IMR-90 (cell line): ENCODE measurements around the gene MS4A10. TPM values are rescaled to one million over a fixed set of nuclear protein-coding genes. Genes with fewer than 3 reads are reported as not detected.

Experiments
- ATAC-seq: fragments of 200-7000 bp; cut with Tn5 transposase; 2 replicates; pipeline ENCODE4 v1.9.1; 2020; ENCODE audit warnings: low read depth, mild to moderate bottlenecking, moderate library complexity
- BruUV-seq: library from RNA; stranded (reverse); fragments of 400-500 nt; replicated peaks from 2 replicates; lab custom pipeline; 2021; lab: Mats Ljungman, UMichigan
- CTCF ChIA-PET: fragments of 300-600 bp; formaldehyde crosslinking; extraction: SDS; loops from one replicate; lab custom pipeline; 2021; ENCODE audit warnings: antibody characterized with exemption; lab: Yijun Ruan, JAX
- POLR2A ChIA-PET: fragments of 300-600 bp; sonication (Branson Sonifier 250); formaldehyde crosslinking; loops from one replicate; lab custom pipeline; 2022; ENCODE audit warnings: antibody characterized with exemption; ENCODE audit not compliant: unreplicated experiment; lab: Charles Lee
- DNase-seq: peaks from one replicate; pipeline ENCODE4 v3.0.0; 2013
- H2AFZ ChIP-seq: replicated peaks from 2 replicates; pipeline ENCODE3; 2013; ENCODE audit warnings: low read length, mild to moderate bottlenecking; ENCODE audit not compliant: poor library complexity
- H2AK5ac ChIP-seq: 2 replicates; pipeline ENCODE4 v1.6.1; 2013; ENCODE audit warnings: low read depth, low read length, inconsistent platforms
- H2AK9ac ChIP-seq: replicated peaks from 2 replicates; pipeline ENCODE3; 2013; ENCODE audit warnings: mild to moderate bottlenecking, low read depth, low read length, moderate library complexity; ENCODE audit not compliant: poor library complexity
- H2BK120ac ChIP-seq: 2 replicates; pipeline ENCODE4 v1.6.1; 2013; ENCODE audit warnings: low read depth, low read length, inconsistent platforms
- H2BK15ac ChIP-seq: 3 replicates; pipeline ENCODE4 v1.6.1; 2013; ENCODE audit warnings: low read depth, low read length, inconsistent platforms
- H2BK20ac ChIP-seq: 2 replicates; pipeline ENCODE4 v1.6.1; 2013; ENCODE audit warnings: low read depth, mild to moderate bottlenecking, inconsistent platforms, low read length, moderate library complexity
- H2BK5ac ChIP-seq: 2 replicates; pipeline ENCODE4 v1.6.1; 2013; ENCODE audit warnings: mild to moderate bottlenecking, low read depth, low read length, inconsistent platforms; ENCODE audit not compliant: poor library complexity, severe bottlenecking
- H3K14ac ChIP-seq: replicated peaks from 2 replicates; pipeline ENCODE4 v1.6.1; 2013; ENCODE audit warnings: low read depth, low read length, inconsistent platforms
- H3K18ac ChIP-seq: 2 replicates; pipeline ENCODE4 v1.6.1; 2013; ENCODE audit warnings: low read depth, low read length, control low read depth
- H3K23ac ChIP-seq: 2 replicates; pipeline ENCODE4 v1.6.1; 2013; ENCODE audit warnings: low read depth, low read length, inconsistent platforms
- H3K27ac ChIP-seq: 2 replicates; pipeline ENCODE4 v1.5.1; 2013; ENCODE audit warnings: mild to moderate bottlenecking, control low read depth, low read length; ENCODE audit not compliant: insufficient read depth
- H3K27me3 ChIP-seq: 2 replicates; pipeline ENCODE4 v1.6.1; 2013; ENCODE audit warnings: low read length; ENCODE audit not compliant: control insufficient read depth, insufficient read depth
- H3K36me3 ChIP-seq: 2 replicates; pipeline ENCODE4 v1.6.1; 2013; ENCODE audit warnings: low read length, mixed read lengths; ENCODE audit not compliant: control insufficient read depth, insufficient read depth
- H3K4ac ChIP-seq: 2 replicates; pipeline ENCODE4 v1.6.1; 2013; ENCODE audit warnings: low read depth, low read length, inconsistent platforms
- H3K4me1 ChIP-seq: 2 replicates; pipeline ENCODE4 v1.6.1; 2013; ENCODE audit warnings: low read length, mixed read lengths; ENCODE audit not compliant: control insufficient read depth, insufficient read depth
- H3K4me2 ChIP-seq: 2 replicates; pipeline ENCODE4 v1.6.1; 2013; ENCODE audit warnings: low read depth, mild to moderate bottlenecking, control low read depth, low read length, moderate library complexity
- H3K4me3 ChIP-seq: 2 replicates; pipeline ENCODE4 v1.5.1; 2013; ENCODE audit warnings: low read depth, mild to moderate bottlenecking, control low read depth, low read length, moderate library complexity; ENCODE audit not compliant: insufficient read depth
- H3K56ac ChIP-seq: 2 replicates; pipeline ENCODE4 v1.6.1; 2013; ENCODE audit warnings: low read length, inconsistent platforms; ENCODE audit not compliant: insufficient read depth; ENCODE audit errors: extremely low read depth
- H3K79me1 ChIP-seq, 2 experiments: 2 replicates each; pipeline ENCODE4 v1.6.1; 2013; ENCODE audit warnings: low read length in 2 of 2, inconsistent platforms in 1 of 2, low read depth in 1 of 2
- H3K9ac ChIP-seq: 2 replicates; pipeline ENCODE4 v1.6.1; 2013; ENCODE audit warnings: low read depth, low read length, control low read depth
- H3K9me1 ChIP-seq: 2 replicates; pipeline ENCODE4 v1.6.1; 2013; ENCODE audit warnings: low read length, inconsistent platforms; ENCODE audit not compliant: insufficient read depth
- H3K9me3 ChIP-seq: 2 replicates; pipeline ENCODE4 v1.6.1; 2013; ENCODE audit warnings: low read length; ENCODE audit not compliant: control insufficient read depth, insufficient read depth
- H4K20me1 ChIP-seq: 2 replicates; pipeline ENCODE4 v1.6.1; 2013; ENCODE audit warnings: low read length, inconsistent platforms; ENCODE audit not compliant: insufficient read depth
- H4K5ac ChIP-seq: 2 replicates; pipeline ENCODE4 v1.6.1; 2013; ENCODE audit warnings: mild to moderate bottlenecking, low read depth, low read length, control low read depth
- H4K8ac ChIP-seq, 2 experiments: 2 replicates each; pipeline ENCODE4 v1.6.1; 2013; ENCODE audit warnings: low read depth in 2 of 2, low read length in 2 of 2, control low read depth in 1 of 2, inconsistent platforms in 1 of 2
- H4K91ac ChIP-seq: 2 replicates; pipeline ENCODE4 v1.6.1; 2013; ENCODE audit warnings: low read depth, low read length, inconsistent platforms; ENCODE audit not compliant: insufficient read depth
- BHLHE40 ChIP-seq: fragments of 150-350 bp; IDR thresholded peaks from 2 replicates; pipeline ENCODE4 v1.6.1; 2016; ENCODE audit warnings: mild to moderate bottlenecking, low read depth, low read length
- CEBPB ChIP-seq: IDR thresholded peaks from 2 replicates; pipeline ENCODE4 v1.6.1; 2012; ENCODE audit warnings: low read depth, low read length, improper control_type of control experiment
- CHD1 ChIP-seq: IDR thresholded peaks from 2 replicates; pipeline ENCODE4 v1.6.1; 2012; ENCODE audit warnings: low read depth, low read length, improper control_type of control experiment
- ELK1 ChIP-seq: fragments of 150-350 bp; IDR thresholded peaks from 2 replicates; pipeline ENCODE4 v1.6.1; 2016; ENCODE audit warnings: low read depth, mild to moderate bottlenecking, low read length, moderate library complexity, borderline replicate concordance
- FOS ChIP-seq: fragments of 150-350 bp; IDR thresholded peaks from 2 replicates; pipeline ENCODE4 v1.6.1; 2016; ENCODE audit warnings: low read depth, low read length
- MAFK ChIP-seq: IDR thresholded peaks from 2 replicates; pipeline ENCODE4 v1.6.1; 2012; ENCODE audit warnings: low read depth, low read length, improper control_type of control experiment
- MAZ ChIP-seq: IDR thresholded peaks from 2 replicates; pipeline ENCODE4 v1.6.1; 2012; ENCODE audit warnings: low read depth, mild to moderate bottlenecking, low read length, improper control_type of control experiment, moderate library complexity, borderline replicate concordance
- MXI1 ChIP-seq: IDR thresholded peaks from 2 replicates; pipeline ENCODE4 v1.6.1; 2012; ENCODE audit warnings: low read depth, mild to moderate bottlenecking, low read length, moderate library complexity, borderline replicate concordance
- NFE2L2 ChIP-seq: fragments of 150-350 bp; IDR thresholded peaks from 2 replicates; pipeline ENCODE4 v1.6.1; 2016; ENCODE audit warnings: low read depth, mild to moderate bottlenecking, low read length
- POLR2A ChIP-seq: IDR thresholded peaks from 2 replicates; pipeline ENCODE4 v1.6.1; 2012; ENCODE audit warnings: mild to moderate bottlenecking, low read depth, low read length
- RAD21 ChIP-seq: IDR thresholded peaks from 2 replicates; pipeline ENCODE4 v1.6.1; 2012; ENCODE audit warnings: low read length, improper control_type of control experiment
- RCOR1 ChIP-seq: IDR thresholded peaks from 2 replicates; pipeline ENCODE4 v1.6.1; 2012; ENCODE audit warnings: mild to moderate bottlenecking, low read length, improper control_type of control experiment; ENCODE audit not compliant: insufficient replicate concordance
- RFX5 ChIP-seq: IDR thresholded peaks from 2 replicates; pipeline ENCODE4 v1.8.0; 2012; ENCODE audit warnings: low read depth, mild to moderate bottlenecking, low read length, moderate library complexity
- SMC3 ChIP-seq: fragments of 150-350 bp; IDR thresholded peaks from 2 replicates; pipeline ENCODE4 v1.6.1; 2016; ENCODE audit warnings: low read depth, mild to moderate bottlenecking, antibody characterized with exemption, low read length, moderate library complexity
- WGBS, 2 experiments: methylation state at CpG; one replicate each; pipeline versions ENCODE4 v1.1.5 to v1.1.7; 2013; ENCODE audit warnings: missing lambda C conversion rate in 2 of 2; ENCODE audit not compliant: insufficient read length in 1 of 2; ENCODE audit errors: extremely low coverage in 2 of 2; 5-methylcytosine and 5-hydroxymethylcytosine counted together
- dilution Hi-C: fragments of 300-500 bp; cut with HindIII; formaldehyde crosslinking; loops from one replicate; pipeline ENCODE4 v1.14.3; 2018; ENCODE audit warnings: low sequenced_read_pairs; ENCODE audit not compliant: unreplicated experiment
- in situ Hi-C: fragments of 300-500 bp; cut with MboI; formaldehyde crosslinking; loops from 3 replicates; pipeline ENCODE4 v1.14.3; 2019; ENCODE audit warnings: low sequenced_read_pairs, inconsistent platforms, mixed read lengths
- intact Hi-C: fragments of 100-400 bp; cut with micrococcal nuclease; formaldehyde crosslinking; loops from 2 replicates; pipeline ENCODE4 v1.10.0; 2022
- polyA plus RNA-seq, 3 experiments: library from polyadenylated mRNA; depleted of rRNA; stranded (reverse); fragments of >200 nt; gene quantifications; 2 replicates each; pipeline ENCODE4 v1.2.3, GENCODE V29; 2012; ENCODE audit warnings: low replicate concordance in 1 of 3
- total RNA-seq: library from RNA; depleted of rRNA; stranded (reverse); fragments of >200 nt; gene quantifications from 2 replicates; pipeline ENCODE4 v1.2.3, GENCODE V29; 2012
- TF ChIP-seq, protein P1 (sequence below): fragments of 150-350 bp; IDR thresholded peaks from 2 replicates; pipeline ENCODE4 v1.6.1; 2017; ENCODE audit warnings: mild to moderate bottlenecking, antibody characterized with exemption, low read length, low read depth
- TF ChIP-seq, protein P2 (sequence below): conservative IDR thresholded peaks from 2 replicates; pipeline ENCODE4 v1.5.1; 2012; ENCODE audit warnings: mild to moderate bottlenecking, low read depth, low read length, improper control_type of control experiment

The MS4A10 gene
- total and polyA plus RNA-seq, 2 of the 4 experiments (the other 2 are of a cell fraction), result not detected

- Histone ChIP-seq H3K4me3 (no peak overlapping the region), H3K4me1 (no peaks in the 10 kb centered on the region), H2AK9ac (peak overlapping the region; percentile 50), H4K20me1 (no peaks in the 10 kb centered on the region), H2BK120ac (no peak overlapping the region), H3K18ac (no peak overlapping the region), H2BK5ac (no peak overlapping the region), H3K9ac (no peak overlapping the region), H3K4ac (no peak overlapping the region), H4K8ac (no peak overlapping the region), H4K5ac (no peak overlapping the region), H3K4me2 (no peak overlapping the region), H3K27ac (no peak overlapping the region), H3K56ac (no peak overlapping the region), H2BK15ac (no peak overlapping the region), H4K91ac (no peak overlapping the region), H3K14ac (no peak overlapping the region), H3K79me1 (no peaks in the 10 kb centered on the region), H2AFZ (no peak overlapping the region), H3K23ac (no peak overlapping the region), H3K36me3 (no peaks in the 10 kb centered on the region), H3K9me1 (no peaks in the 10 kb centered on the region), H2BK20ac (no peak overlapping the region), H2AK5ac (no peak overlapping the region), H3K9me3 (no peaks in the 10 kb centered on the region), H3K27me3 (peaks cover 15% of the 10 kb centered on the region)
- DNase-seq (no peak), ATAC-seq (no peak)
- POLR2A ChIA-PET, result no interaction called here
- dilution Hi-C loops (no loop called here), intact Hi-C loops (no loop called here), in situ Hi-C loops (no loop called here)
- BruUV-seq, result no TSS peak
- no CpG with 5 or more reads among the region's 4 CpGs for WGBS, 2 experiments
- TF ChIP-seq FOS, result no peak
- no peak for TF ChIP-seq NFE2L2
- TF ChIP-seq SMC3, result no peak
- no peak for TF ChIP-seq ELK1
- no peak for TF ChIP-seq BHLHE40
- TF ChIP-seq, protein P1, sequence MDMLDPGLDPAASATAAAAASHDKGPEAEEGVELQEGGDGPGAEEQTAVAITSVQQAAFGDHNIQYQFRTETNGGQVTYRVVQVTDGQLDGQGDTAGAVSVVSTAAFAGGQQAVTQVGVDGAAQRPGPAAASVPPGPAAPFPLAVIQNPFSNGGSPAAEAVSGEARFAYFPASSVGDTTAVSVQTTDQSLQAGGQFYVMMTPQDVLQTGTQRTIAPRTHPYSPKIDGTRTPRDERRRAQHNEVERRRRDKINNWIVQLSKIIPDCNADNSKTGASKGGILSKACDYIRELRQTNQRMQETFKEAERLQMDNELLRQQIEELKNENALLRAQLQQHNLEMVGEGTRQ, result no peak
- TF ChIP-seq POLR2A, result no peak
- no peak for TF ChIP-seq MAFK
- TF ChIP-seq CHD1, result no peak
- no peak for TF ChIP-seq MAZ
- no peak for TF ChIP-seq RFX5
- no peak for TF ChIP-seq RAD21
- TF ChIP-seq, protein P2, sequence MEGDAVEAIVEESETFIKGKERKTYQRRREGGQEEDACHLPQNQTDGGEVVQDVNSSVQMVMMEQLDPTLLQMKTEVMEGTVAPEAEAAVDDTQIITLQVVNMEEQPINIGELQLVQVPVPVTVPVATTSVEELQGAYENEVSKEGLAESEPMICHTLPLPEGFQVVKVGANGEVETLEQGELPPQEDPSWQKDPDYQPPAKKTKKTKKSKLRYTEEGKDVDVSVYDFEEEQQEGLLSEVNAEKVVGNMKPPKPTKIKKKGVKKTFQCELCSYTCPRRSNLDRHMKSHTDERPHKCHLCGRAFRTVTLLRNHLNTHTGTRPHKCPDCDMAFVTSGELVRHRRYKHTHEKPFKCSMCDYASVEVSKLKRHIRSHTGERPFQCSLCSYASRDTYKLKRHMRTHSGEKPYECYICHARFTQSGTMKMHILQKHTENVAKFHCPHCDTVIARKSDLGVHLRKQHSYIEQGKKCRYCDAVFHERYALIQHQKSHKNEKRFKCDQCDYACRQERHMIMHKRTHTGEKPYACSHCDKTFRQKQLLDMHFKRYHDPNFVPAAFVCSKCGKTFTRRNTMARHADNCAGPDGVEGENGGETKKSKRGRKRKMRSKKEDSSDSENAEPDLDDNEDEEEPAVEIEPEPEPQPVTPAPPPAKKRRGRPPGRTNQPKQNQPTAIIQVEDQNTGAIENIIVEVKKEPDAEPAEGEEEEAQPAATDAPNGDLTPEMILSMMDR, result no peak
- no peak for TF ChIP-seq MXI1
- TF ChIP-seq CEBPB, result no peak
- TF ChIP-seq RCOR1, result no peak
- CTCF ChIA-PET, result no interaction called here
These were observed 14.0 kb upstream of the MS4A10 start for GRCh38 chr11:60771146-60771545.
